ENCODE measurements around the gene GTF2H2C.

GRCh38 chr5:69525490-69525889, 34.5 kb upstream of the GTF2H2C start:
- TF ChIP-seq CTCF (conservative IDR thresholded peaks at IDR 0.05; ENCODE audit: low read depth, low read length) = no peak
- TF ChIP-seq RFX5 (IDR thresholded peaks at IDR 0.05; ENCODE audit: low read depth, low read length) = no peak
- TF ChIP-seq ELK1 (IDR thresholded peaks at IDR 0.05; ENCODE audit: borderline replicate concordance, low read depth, low read length) = no peak
- no peak for TF ChIP-seq FOS (IDR thresholded peaks at IDR 0.05; ENCODE audit: low read depth, low read length)
- no peak for TF ChIP-seq SMC3 (IDR thresholded peaks at IDR 0.05; ENCODE audit: low read depth, low read length)
- no peak for TF ChIP-seq USF2 (IDR thresholded peaks at IDR 0.05; ENCODE audit: low read depth, low read length)
- TF ChIP-seq POLR2A (IDR thresholded peaks at IDR 0.05; ENCODE audit: low read depth, low read length) = no peak
- TF ChIP-seq BHLHE40 (IDR thresholded peaks at IDR 0.05; ENCODE audit: low read depth, low read length) = no peak
- no peak for TF ChIP-seq RCOR1 (IDR thresholded peaks at IDR 0.05; ENCODE audit: insufficient replicate concordance, low read length)
- no peak for TF ChIP-seq MAZ (IDR thresholded peaks at IDR 0.05; ENCODE audit: borderline replicate concordance, low read depth, low read length)
- TF ChIP-seq MAFK (IDR thresholded peaks at IDR 0.05; ENCODE audit: low read depth, low read length) = peak; percentile 79
- TF ChIP-seq RAD21 (IDR thresholded peaks at IDR 0.05; ENCODE audit: low read length) = no peak
- no peak for TF ChIP-seq MXI1 (IDR thresholded peaks at IDR 0.05; ENCODE audit: borderline replicate concordance, low read depth, low read length)

Data from IMR-90 (cell line).